SK-N-SH treated with all-trans-retinoic acid at 6 μM for 48 hours (cell line): ENCODE measurements around the gene EDEM3.

ENCODE experiments used
- ATAC-seq: fragments of 200-7000 bp; cut with Tn5 transposase; 3 replicates; pipeline ENCODE4 v1.9.1; 2020; ENCODE audit warnings: mild to moderate bottlenecking, moderate library complexity
- ARNTL ChIP-seq: fragments of 450-650 bp; formaldehyde crosslinking; IDR thresholded peaks from 2 replicates; pipeline ENCODE4 v1.5.0; 2020; ENCODE audit warnings: low read depth, mild to moderate bottlenecking, moderate library complexity, borderline replicate concordance
- BACH2 ChIP-seq: fragments of 250-450 bp; sonication (Bioruptor Pico); IDR thresholded peaks from 2 replicates; pipeline ENCODE4 v1.9.0; 2021; ENCODE audit warnings: mild to moderate bottlenecking, borderline replicate concordance
- CSDC2 ChIP-seq: fragments of 250-450 bp; sonication (Bioruptor Pico); IDR thresholded peaks from 2 replicates; pipeline ENCODE4 v1.5.0; 2020; ENCODE audit warnings: mild to moderate bottlenecking, moderate library complexity
- CSRNP3 ChIP-seq: fragments of 250-450 bp; sonication (Bioruptor Pico); IDR thresholded peaks from 2 replicates; pipeline ENCODE4 v1.5.1; 2021; ENCODE audit warnings: mild to moderate bottlenecking, moderate library complexity
- ESRRG ChIP-seq: fragments of 250-450 bp; sonication (Bioruptor Pico); IDR thresholded peaks from 2 replicates; pipeline ENCODE4 v1.6.1; 2021; ENCODE audit warnings: mild to moderate bottlenecking
- GLIS3 ChIP-seq: fragments of 250-450 bp; sonication (Bioruptor Pico); IDR thresholded peaks from 2 replicates; pipeline ENCODE4 v1.5.0; 2020; ENCODE audit warnings: mild to moderate bottlenecking, moderate library complexity
- ISL1 ChIP-seq: fragments of 250-450 bp; sonication (Bioruptor Pico); IDR thresholded peaks from 2 replicates; pipeline ENCODE4 v2.1.2; 2022; ENCODE audit warnings: mild to moderate bottlenecking, moderate library complexity
- OSR1 ChIP-seq: fragments of 250-450 bp; sonication (Bioruptor Pico); IDR thresholded peaks from 2 replicates; pipeline ENCODE4 v1.8.0; 2022; ENCODE audit warnings: moderate library complexity, mild to moderate bottlenecking, inconsistent platforms
- PATZ1 ChIP-seq: fragments of 250-450 bp; sonication (Bioruptor Pico); IDR thresholded peaks from 2 replicates; pipeline ENCODE4 v1.8.0; 2020; ENCODE audit warnings: mild to moderate bottlenecking, moderate library complexity, borderline replicate concordance
- POU6F1 ChIP-seq: fragments of 250-450 bp; sonication (Bioruptor Pico); IDR thresholded peaks from 2 replicates; pipeline ENCODE4 v1.8.0; 2021; ENCODE audit warnings: low read depth, mild to moderate bottlenecking, moderate library complexity, borderline replicate concordance
- PPARA ChIP-seq: fragments of 250-450 bp; sonication (Bioruptor Pico); IDR thresholded peaks from 2 replicates; pipeline ENCODE4 v1.5.0; 2020; ENCODE audit warnings: mild to moderate bottlenecking, borderline replicate concordance
- SNAI2 ChIP-seq: fragments of 250-450 bp; sonication (Bioruptor Pico); IDR thresholded peaks from 2 replicates; pipeline ENCODE4 v1.5.0; 2020; ENCODE audit warnings: mild to moderate bottlenecking, moderate library complexity
- TCF4 ChIP-seq: fragments of 250-450 bp; sonication (Bioruptor Pico); IDR thresholded peaks from 2 replicates; pipeline ENCODE4 v1.8.0; 2021; ENCODE audit warnings: mild to moderate bottlenecking, moderate library complexity, borderline replicate concordance
- TOX ChIP-seq: fragments of 250-450 bp; sonication (Bioruptor Pico); IDR thresholded peaks from 2 replicates; pipeline ENCODE4 v1.8.0; 2021; ENCODE audit warnings: mild to moderate bottlenecking, moderate library complexity, borderline replicate concordance
- TSHZ2 ChIP-seq: fragments of 250-450 bp; sonication (Bioruptor Pico); IDR thresholded peaks from 2 replicates; pipeline ENCODE4 v1.5.0; 2020; ENCODE audit warnings: mild to moderate bottlenecking, moderate library complexity
- ZC3H10 ChIP-seq: fragments of 250-450 bp; sonication (Bioruptor Pico); IDR thresholded peaks from 2 replicates; pipeline ENCODE4 v1.5.1; 2021; ENCODE audit warnings: mild to moderate bottlenecking, moderate library complexity
- ZFP3 ChIP-seq: fragments of 250-450 bp; sonication (Bioruptor Pico); IDR thresholded peaks from 2 replicates; pipeline ENCODE4 v1.5.0; 2020; ENCODE audit warnings: mild to moderate bottlenecking, moderate library complexity
- ZFP30 ChIP-seq: fragments of 450-650 bp; formaldehyde crosslinking; IDR thresholded peaks from 2 replicates; pipeline ENCODE4 v1.5.0; 2022; ENCODE audit warnings: mild to moderate bottlenecking, moderate library complexity
- ZNF565 ChIP-seq: fragments of 450-650 bp; formaldehyde crosslinking; conservative IDR thresholded peaks from 2 replicates; pipeline ENCODE4 v1.5.0; 2020; ENCODE audit warnings: low read depth, mild to moderate bottlenecking, moderate library complexity
- ZNF70 ChIP-seq: fragments of 450-650 bp; formaldehyde crosslinking; IDR thresholded peaks from 2 replicates; pipeline ENCODE4 v1.5.0; 2020; ENCODE audit warnings: mild to moderate bottlenecking, moderate library complexity
- ZNF8 ChIP-seq: fragments of 450-650 bp; formaldehyde crosslinking; IDR thresholded peaks from 2 replicates; pipeline ENCODE4 v1.5.0; 2020; ENCODE audit warnings: mild to moderate bottlenecking, moderate library complexity

The EDEM3 gene

GRCh38 chr1:184757891-184758290 lies 3.2 kb upstream of the EDEM3 start (continued):
- TF ChIP-seq POU6F1 (no peak), TSHZ2 (CRISPR knock-in tag) (no peak), ZNF8 (CRISPR knock-in tag) (no peak), ESRRG (no peak), OSR1 (CRISPR knock-in tag) (no peak)

GRCh38 chr1:184757406-184757805 lies 2.7 kb upstream of the EDEM3 start:
- TF ChIP-seq SNAI2 (no peak), ESRRG (no peak), ZFP30 (no peak), PATZ1 (CRISPR knock-in tag) (no peak), ZFP3 (CRISPR knock-in tag) (no peak), TCF4 (CRISPR knock-in tag) (no peak), GLIS3 (CRISPR knock-in tag) (no peak), ARNTL (CRISPR knock-in tag) (no peak), TSHZ2 (CRISPR knock-in tag) (no peak), ZNF565 (CRISPR knock-in tag) (no peak), BACH2 (CRISPR knock-in tag) (no peak), POU6F1 (no peak), ZNF70 (CRISPR knock-in tag) (no peak), CSDC2 (CRISPR knock-in tag) (no peak), ISL1 (CRISPR knock-in tag) (no peak), CSRNP3 (CRISPR knock-in tag) (no peak), TOX (CRISPR knock-in tag) (no peak), PPARA (CRISPR knock-in tag) (no peak), ZNF8 (CRISPR knock-in tag) (no peak), ZC3H10 (no peak)
- ATAC-seq, result no peak
